ENCODE measurements around the gene CXCL17. TPM values are rescaled to one million over a fixed set of nuclear protein-coding genes. Genes with fewer than 3 reads are reported as not detected.

The CXCL17 gene
- total RNA-seq, 1 donor from 2014 or later, result not detected

DNA sequence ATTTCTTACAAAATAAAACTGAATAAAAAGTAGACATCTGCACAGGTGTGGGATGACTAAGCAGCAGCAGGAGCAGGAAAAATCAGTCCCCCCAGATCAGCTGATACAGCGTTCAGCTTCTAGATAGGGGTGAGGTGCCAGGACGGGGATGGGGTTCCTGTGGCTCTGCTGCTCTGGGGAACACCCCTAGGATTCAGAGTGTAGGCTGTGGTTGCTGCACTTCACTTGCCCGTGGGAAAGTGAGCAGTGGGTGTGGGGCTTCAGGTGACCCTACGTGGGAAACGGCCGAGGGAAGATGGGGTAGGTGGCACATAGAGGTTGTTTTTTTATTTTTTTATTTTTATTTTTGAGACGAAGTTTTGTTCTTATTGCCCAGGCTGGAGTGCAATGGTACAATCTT lies 3.2 kb upstream of the CXCL17 start:
- Histone ChIP-seq H3K79me2 (ENCODE audit: insufficient read depth, low read length) (no peaks in the 10 kb centered on the region), H3K27ac (ENCODE audit: low read depth, low read length) (no peak overlapping the region), H4K20me1 (ENCODE audit: insufficient read depth, low read length) (no peaks in the 10 kb centered on the region), H3K4me1 (ENCODE audit: insufficient read depth, low read length) (peaks cover 4% of the 10 kb centered on the region), H3K4me3 (ENCODE audit: insufficient read depth, low read depth, low read length) (no peak overlapping the region), H3K4me2 (ENCODE audit: low read length) (no peak overlapping the region), H3K36me3 (ENCODE audit: insufficient read depth, low read length) (no peaks in the 10 kb centered on the region), H3K9ac (ENCODE audit: low read length) (no peak overlapping the region), H3K9me3 (ENCODE audit: insufficient read depth, low read depth, low read length) (no peaks in the 10 kb centered on the region), H2AFZ (ENCODE audit: low read depth, low read length) (no peak overlapping the region), H3K27me3 (ENCODE audit: insufficient read depth, low read length) (peaks cover 15% of the 10 kb centered on the region)
- DNase-seq (ENCODE audit: low read depth), result no peak
- H3K9me3 Mint-ChIP-seq (ENCODE audit: unreplicated experiment), result peaks cover 2% of the 10 kb centered on the region
- peaks cover 3% of the 10 kb centered on the region for H3K4me1 Mint-ChIP-seq (ENCODE audit: low read depth, unreplicated experiment)
- TF ChIP-seq, protein P1, sequence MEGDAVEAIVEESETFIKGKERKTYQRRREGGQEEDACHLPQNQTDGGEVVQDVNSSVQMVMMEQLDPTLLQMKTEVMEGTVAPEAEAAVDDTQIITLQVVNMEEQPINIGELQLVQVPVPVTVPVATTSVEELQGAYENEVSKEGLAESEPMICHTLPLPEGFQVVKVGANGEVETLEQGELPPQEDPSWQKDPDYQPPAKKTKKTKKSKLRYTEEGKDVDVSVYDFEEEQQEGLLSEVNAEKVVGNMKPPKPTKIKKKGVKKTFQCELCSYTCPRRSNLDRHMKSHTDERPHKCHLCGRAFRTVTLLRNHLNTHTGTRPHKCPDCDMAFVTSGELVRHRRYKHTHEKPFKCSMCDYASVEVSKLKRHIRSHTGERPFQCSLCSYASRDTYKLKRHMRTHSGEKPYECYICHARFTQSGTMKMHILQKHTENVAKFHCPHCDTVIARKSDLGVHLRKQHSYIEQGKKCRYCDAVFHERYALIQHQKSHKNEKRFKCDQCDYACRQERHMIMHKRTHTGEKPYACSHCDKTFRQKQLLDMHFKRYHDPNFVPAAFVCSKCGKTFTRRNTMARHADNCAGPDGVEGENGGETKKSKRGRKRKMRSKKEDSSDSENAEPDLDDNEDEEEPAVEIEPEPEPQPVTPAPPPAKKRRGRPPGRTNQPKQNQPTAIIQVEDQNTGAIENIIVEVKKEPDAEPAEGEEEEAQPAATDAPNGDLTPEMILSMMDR (IDR thresholded peaks at IDR 0.05; ENCODE audit: insufficient read depth, low read depth, low read length), result no peak
- no peak for TF ChIP-seq EZH2 (IDR thresholded peaks at IDR 0.05; ENCODE audit: insufficient read depth, low read length)
- FAIRE-seq, result no peak
- H3K27me3 Mint-ChIP-seq (ENCODE audit: low read depth, unreplicated experiment), result peaks cover 25% of the 10 kb centered on the region
- no peak overlapping the region for H3K27ac Mint-ChIP-seq (ENCODE audit: unreplicated experiment)
- H3K36me3 Mint-ChIP-seq (ENCODE audit: low read depth, unreplicated experiment), result no peaks in the 10 kb centered on the region
- no peak overlapping the region for H3K4me3 Mint-ChIP-seq (ENCODE audit: unreplicated experiment)

GRCh38 chr19:42443944-42444398 lies 1.2 kb upstream of the CXCL17 start:
- H3K27me3 Mint-ChIP-seq (ENCODE audit: low read depth, unreplicated experiment), result peaks cover 27% of the 10 kb centered on the region
- Histone ChIP-seq H3K27me3 (ENCODE audit: insufficient read depth, low read length) (peaks cover 14% of the 10 kb centered on the region), H3K36me3 (ENCODE audit: insufficient read depth, low read length) (no peaks in the 10 kb centered on the region), H3K27ac (ENCODE audit: low read depth, low read length) (no peak overlapping the region), H3K9me3 (ENCODE audit: insufficient read depth, low read depth, low read length) (no peaks in the 10 kb centered on the region), H3K4me3 (ENCODE audit: insufficient read depth, low read depth, low read length) (no peak overlapping the region), H2AFZ (ENCODE audit: low read depth, low read length) (no peak overlapping the region), H3K4me2 (ENCODE audit: low read length) (no peak overlapping the region), H3K79me2 (ENCODE audit: insufficient read depth, low read length) (no peaks in the 10 kb centered on the region), H3K9ac (ENCODE audit: low read length) (no peak overlapping the region), H3K4me1 (ENCODE audit: insufficient read depth, low read length) (no peaks in the 10 kb centered on the region), H4K20me1 (ENCODE audit: insufficient read depth, low read length) (no peaks in the 10 kb centered on the region)
- no peaks in the 10 kb centered on the region for H3K36me3 Mint-ChIP-seq (ENCODE audit: low read depth, unreplicated experiment)
- H3K4me1 Mint-ChIP-seq (ENCODE audit: low read depth, unreplicated experiment), result peaks cover 3% of the 10 kb centered on the region
- DNase-seq (ENCODE audit: low read depth) (no peak), FAIRE-seq (no peak)
- H3K27ac Mint-ChIP-seq (ENCODE audit: unreplicated experiment), result peak overlapping the region; percentile 5
- no peak overlapping the region for H3K4me3 Mint-ChIP-seq (ENCODE audit: unreplicated experiment)
- TF ChIP-seq, protein P1 (IDR thresholded peaks at IDR 0.05; ENCODE audit: insufficient read depth, low read depth, low read length), result no peak
- no peak for TF ChIP-seq EZH2 (IDR thresholded peaks at IDR 0.05; ENCODE audit: insufficient read depth, low read length)
- peaks cover 2% of the 10 kb centered on the region for H3K9me3 Mint-ChIP-seq (ENCODE audit: unreplicated experiment)

DNA sequence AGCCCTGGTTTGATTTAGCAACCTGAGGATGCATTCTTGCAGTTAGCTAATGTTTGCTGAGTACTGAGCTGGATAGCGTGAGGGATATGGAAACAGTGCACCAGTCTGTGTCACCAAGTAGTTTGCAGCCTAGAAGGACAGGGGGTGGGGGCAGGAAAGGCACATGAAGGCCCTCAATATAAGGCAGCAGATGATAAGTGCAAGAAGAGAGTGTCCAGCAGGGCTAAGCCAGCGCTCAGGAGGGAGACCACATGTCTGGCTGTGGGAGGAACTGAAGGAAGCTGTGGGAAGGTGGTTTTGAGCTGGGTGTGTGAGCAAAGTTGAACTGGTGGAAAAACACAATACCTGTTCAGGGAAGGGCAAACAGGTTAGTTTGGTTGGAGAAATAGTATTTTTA lies 1.7 kb downstream of the CXCL17 start:
- Histone ChIP-seq H2AFZ (ENCODE audit: low read depth, low read length) (no peak overlapping the region), H3K4me3 (ENCODE audit: insufficient read depth, low read depth, low read length) (no peak overlapping the region), H3K4me1 (ENCODE audit: insufficient read depth, low read length) (no peaks in the 10 kb centered on the region), H3K27ac (ENCODE audit: low read depth, low read length) (no peak overlapping the region), H3K9me3 (ENCODE audit: insufficient read depth, low read depth, low read length) (no peaks in the 10 kb centered on the region), H3K4me2 (ENCODE audit: low read length) (no peak overlapping the region), H3K27me3 (ENCODE audit: insufficient read depth, low read length) (peaks cover 8% of the 10 kb centered on the region), H3K79me2 (ENCODE audit: insufficient read depth, low read length) (no peaks in the 10 kb centered on the region), H3K9ac (ENCODE audit: low read length) (no peak overlapping the region), H4K20me1 (ENCODE audit: insufficient read depth, low read length) (no peaks in the 10 kb centered on the region), H3K36me3 (ENCODE audit: insufficient read depth, low read length) (no peaks in the 10 kb centered on the region)
- no peak for FAIRE-seq
- H3K4me1 Mint-ChIP-seq (ENCODE audit: low read depth, unreplicated experiment), result peaks cover 3% of the 10 kb centered on the region
- H3K27ac Mint-ChIP-seq (ENCODE audit: unreplicated experiment), result no peak overlapping the region
- no peak overlapping the region for H3K4me3 Mint-ChIP-seq (ENCODE audit: unreplicated experiment)
- no peaks in the 10 kb centered on the region for H3K36me3 Mint-ChIP-seq (ENCODE audit: low read depth, unreplicated experiment)
- TF ChIP-seq, protein P1 (IDR thresholded peaks at IDR 0.05; ENCODE audit: insufficient read depth, low read depth, low read length), result no peak
- no peak for TF ChIP-seq EZH2 (IDR thresholded peaks at IDR 0.05; ENCODE audit: insufficient read depth, low read length)
- DNase-seq (ENCODE audit: low read depth), result no peak
- peaks cover 2% of the 10 kb centered on the region for H3K9me3 Mint-ChIP-seq (ENCODE audit: unreplicated experiment)
- H3K27me3 Mint-ChIP-seq (ENCODE audit: low read depth, unreplicated experiment), result peaks cover 27% of the 10 kb centered on the region
